Kidney (tissue), 14 donors: ENCODE results near the gene GABRA1. TPM values are rescaled to one million over a fixed set of nuclear protein-coding genes. Genes with fewer than 3 reads are reported as not detected.

Source experiments
- DNase-seq, 5 donors: peaks; one replicate each; pipeline ENCODE4 v3.0.0-alpha.2; 2013 to 2020
- FAIRE-seq: peaks from 2 replicates; lab custom pipeline; 2012; peaks lifted over from hg19 to GRCh38; lab: Jason Lieb, UNC
- H3K27ac ChIP-seq, 2 donors: one replicate each; pipeline ENCODE4 v1.7.0; 2013; ENCODE audit warnings: low read depth in 2 of 2, low read length in 2 of 2, inconsistent platforms in 1 of 2
- H3K27me3 ChIP-seq: one replicate; pipeline ENCODE4 v1.7.1; 2013; ENCODE audit warnings: low read length, inconsistent platforms; ENCODE audit not compliant: control insufficient read depth, insufficient read depth
- H3K36me3 ChIP-seq, 3 donors: one replicate each; pipeline versions ENCODE4 v1.7.0 to v1.7.1; 2013; ENCODE audit warnings: low read length in 3 of 3, control low read depth in 1 of 3, inconsistent platforms in 1 of 3; ENCODE audit not compliant: insufficient read depth in 3 of 3, control insufficient read depth in 2 of 3
- H3K4me1 ChIP-seq, 3 donors: one replicate each; pipeline versions ENCODE4 v1.7.0 to v1.7.1; 2013; ENCODE audit warnings: low read length in 3 of 3, inconsistent platforms in 1 of 3, low read depth in 1 of 3; ENCODE audit not compliant: control insufficient read depth in 2 of 3, insufficient read depth in 2 of 3
- H3K4me3 ChIP-seq, 3 donors: one replicate each; pipeline versions ENCODE4 v1.7.0 to v1.8.1; 2013; ENCODE audit warnings: low read length in 3 of 3, control low read depth in 1 of 3, inconsistent platforms in 1 of 3
- H3K9ac ChIP-seq, 3 donors: one replicate each; pipeline versions ENCODE4 v1.7.0 to v1.7.1; 2013; ENCODE audit warnings: low read length in 3 of 3, control low read depth in 1 of 3, inconsistent platforms in 1 of 3
- H3K9me3 ChIP-seq, 3 donors: one replicate each; pipeline versions ENCODE4 v1.7.0 to v1.7.1; 2013; ENCODE audit warnings: low read length in 3 of 3, control low read depth in 1 of 3, inconsistent platforms in 1 of 3; ENCODE audit not compliant: control insufficient read depth in 2 of 3, insufficient read depth in 1 of 3
- intact Hi-C: fragments of 100-400 bp; cut with DNase I; formaldehyde crosslinking; loops from one replicate; pipeline ENCODE4 v1.11.1; 2022
- polyA plus RNA-seq: library from polyadenylated mRNA; stranded (reverse); fragments of 350-450 nt; fragmentation: Illumina TruSeq; extraction: RNeasy Lipid Tissue Mini Kit (QIAGEN cat#74804); gene quantifications from one replicate; pipeline ENCODE4 v1.2.3, GENCODE V29; 2014; ENCODE audit warnings: low read depth, low replicate concordance; ENCODE audit not compliant: insufficient read depth
- total RNA-seq: library from RNA; stranded (reverse); fragmentation: NEBNext Ultra II Directional; extraction: Animal tissue kit (Norgen Biotek cat#: 25700); gene quantifications from one replicate; pipeline ENCODE4 v1.2.1, GENCODE V29; 2021
- TF ChIP-seq, protein P1 (sequence below): IDR thresholded peaks from 3 replicates; pipeline ENCODE4 v1.5.1; 2012; ENCODE audit warnings: mild to moderate bottlenecking, moderate library complexity, borderline replicate concordance; ENCODE audit not compliant: insufficient read depth; ENCODE audit errors: extremely low read depth
- donor health status: control.
- donor health status: control.
- donor health status: control.
- donor health status: control.
- donor health status: control.
- donor health status: DM: yes; HTN: yes; CAD: no.
- donor health status: Normal renal cell carcinoma (clear cell type).

GABRA1 gene
- total and polyA plus RNA-seq, 2 donors from 2014 or later = not detected

DNA sequence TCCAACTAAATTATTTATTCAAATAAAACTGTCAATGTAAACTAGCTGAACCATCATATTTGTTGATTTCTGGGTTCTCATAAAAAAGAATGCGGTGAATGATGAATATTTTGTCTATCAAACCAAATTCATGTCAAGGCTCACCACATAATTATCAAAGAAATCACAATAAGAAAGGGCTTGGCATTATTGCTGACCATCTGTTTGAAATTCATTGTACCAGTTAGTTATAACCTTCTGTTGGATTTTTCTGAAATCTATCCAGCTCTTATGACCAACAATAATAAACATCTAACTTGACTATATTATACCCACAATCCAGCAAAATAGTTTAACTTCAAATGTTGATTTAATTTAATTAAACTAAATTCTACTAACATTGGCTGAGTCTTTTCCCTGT, 53.1 kb downstream of the GABRA1 start:
- FAIRE-seq = no peak
- Histone ChIP-seq H3K9ac (no peak overlapping the region), H3K4me1 (no peaks in the 10 kb centered on the region), H3K9me3 (no peaks in the 10 kb centered on the region), H3K36me3 (no peaks in the 10 kb centered on the region), H3K27ac (no peak overlapping the region), H3K4me3 (no peak overlapping the region), H3K27me3 (no peaks in the 10 kb centered on the region)
- TF ChIP-seq, protein P1, sequence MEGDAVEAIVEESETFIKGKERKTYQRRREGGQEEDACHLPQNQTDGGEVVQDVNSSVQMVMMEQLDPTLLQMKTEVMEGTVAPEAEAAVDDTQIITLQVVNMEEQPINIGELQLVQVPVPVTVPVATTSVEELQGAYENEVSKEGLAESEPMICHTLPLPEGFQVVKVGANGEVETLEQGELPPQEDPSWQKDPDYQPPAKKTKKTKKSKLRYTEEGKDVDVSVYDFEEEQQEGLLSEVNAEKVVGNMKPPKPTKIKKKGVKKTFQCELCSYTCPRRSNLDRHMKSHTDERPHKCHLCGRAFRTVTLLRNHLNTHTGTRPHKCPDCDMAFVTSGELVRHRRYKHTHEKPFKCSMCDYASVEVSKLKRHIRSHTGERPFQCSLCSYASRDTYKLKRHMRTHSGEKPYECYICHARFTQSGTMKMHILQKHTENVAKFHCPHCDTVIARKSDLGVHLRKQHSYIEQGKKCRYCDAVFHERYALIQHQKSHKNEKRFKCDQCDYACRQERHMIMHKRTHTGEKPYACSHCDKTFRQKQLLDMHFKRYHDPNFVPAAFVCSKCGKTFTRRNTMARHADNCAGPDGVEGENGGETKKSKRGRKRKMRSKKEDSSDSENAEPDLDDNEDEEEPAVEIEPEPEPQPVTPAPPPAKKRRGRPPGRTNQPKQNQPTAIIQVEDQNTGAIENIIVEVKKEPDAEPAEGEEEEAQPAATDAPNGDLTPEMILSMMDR = no peak
- no peak for DNase-seq
- intact Hi-C loops = no loop called here

DNA sequence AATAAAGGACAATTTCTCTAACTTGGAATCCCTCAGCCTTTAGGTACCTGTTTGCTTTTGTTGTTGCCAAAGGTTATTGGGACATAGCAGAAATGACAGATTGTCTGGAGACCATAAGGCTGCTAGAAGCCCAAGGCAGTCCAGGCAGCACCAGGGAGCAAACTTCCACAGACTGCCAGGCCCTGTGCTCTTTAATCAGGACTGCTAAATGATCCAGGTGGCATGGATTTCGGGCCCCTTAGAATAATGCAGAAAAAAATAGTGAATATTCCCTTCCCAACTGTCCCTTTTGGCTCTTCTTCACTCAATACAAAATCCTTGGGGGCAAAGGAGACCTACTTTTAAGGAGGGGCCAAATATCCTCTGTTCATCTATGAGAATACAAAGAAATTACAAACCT, 73.9 kb downstream of the GABRA1 start:
- TF ChIP-seq, protein P1 = no peak
- DNase-seq (no peak), FAIRE-seq (no peak)
- intact Hi-C loops = no loop called here
- Histone ChIP-seq H3K4me3 (no peak overlapping the region), H3K27me3 (no peaks in the 10 kb centered on the region), H3K36me3 (no peaks in the 10 kb centered on the region), H3K9ac (no peak overlapping the region), H3K27ac (no peak overlapping the region), H3K9me3 (no peaks in the 10 kb centered on the region), H3K4me1 (no peaks in the 10 kb centered on the region)

DNA sequence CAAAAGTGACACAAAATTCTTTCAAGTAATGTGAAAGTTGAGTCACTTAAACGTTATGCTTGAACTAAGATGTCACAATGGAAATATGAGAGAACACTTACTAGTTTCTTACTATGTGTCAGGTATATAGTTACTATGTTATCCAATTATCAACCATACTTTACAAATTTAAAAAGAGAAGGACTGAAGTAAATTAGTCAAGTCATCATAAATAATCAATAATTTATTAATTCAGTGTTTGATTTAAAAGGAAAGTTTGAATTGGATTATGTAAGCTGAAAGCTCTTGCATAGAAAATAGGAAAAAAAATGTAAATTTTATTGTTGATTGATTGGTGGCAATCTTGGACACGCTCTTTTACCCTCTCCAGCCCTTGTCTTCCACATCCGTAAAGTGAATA, 76.3 kb downstream of the GABRA1 start:
- Histone ChIP-seq H3K9me3 (no peaks in the 10 kb centered on the region), H3K36me3 (no peaks in the 10 kb centered on the region)
- no peak for FAIRE-seq

More for the DNA sequence above, 76.3 kb downstream of the GABRA1 start:
- intact Hi-C loops = no loop called here
- no peak for DNase-seq
- Histone ChIP-seq H3K4me3 (no peak overlapping the region), H3K27ac (no peak overlapping the region), H3K4me1 (no peaks in the 10 kb centered on the region), H3K27me3 (no peaks in the 10 kb centered on the region), H3K9ac (no peak overlapping the region)
- TF ChIP-seq, protein P1 = no peak
